K562 (cell line): Measurements from ENCODE around the gene SLC5A11. TPM values are rescaled to one million over a fixed set of nuclear protein-coding genes. Genes with fewer than 3 reads are reported as not detected.

Experiments used
- ATAC-seq: fragments of 200-7000 bp; cut with Tn5 transposase; 3 replicates; pipeline ENCODE4 v1.9.1; 2020; ENCODE audit warnings: moderate library complexity
- BruUV-seq: library from RNA; stranded (reverse); fragments of 400-500 nt; replicated peaks from 2 replicates; lab custom pipeline; 2021; lab: Mats Ljungman, UMichigan
- CTCF ChIA-PET: fragments of 300-600 bp; formaldehyde crosslinking; extraction: SDS; loops from one replicate; lab custom pipeline; 2021; ENCODE audit warnings: low intra/inter-chr PET ratio; lab: Yijun Ruan, JAX
- POLR2A ChIA-PET: fragments of 300-600, 350-650 bp; sonication (Branson Sonifier 250); formaldehyde crosslinking; extraction: SDS; loops from one replicate; lab custom pipeline; 2021; ENCODE audit warnings: antibody characterized with exemption, inconsistent platforms; lab: Yijun Ruan, JAX
- DNase-seq, 4 experiments: peaks; one replicate each; pipeline versions ENCODE4 v3.0.0 to v3.0.0-alpha.2; 2011 to 2018; ENCODE audit warnings: low spot score in 3 of 4, mixed read lengths in 3 of 4; ENCODE audit errors: extremely low read depth in 1 of 4
- FAIRE-seq: peaks from 2 replicates; lab custom pipeline; 2011; peaks lifted over from hg19 to GRCh38; lab: Jason Lieb, UNC
- H2AFZ ChIP-seq: 2 replicates; pipeline ENCODE4 v1.6.0; 2011; ENCODE audit warnings: low read depth, low read length, control low read depth, inconsistent platforms
- H3K27ac ChIP-seq: fragments of 200-600 bp; 3 replicates; pipeline ENCODE4 v1.8.0; 2011; ENCODE audit warnings: low read depth, mild to moderate bottlenecking, control low read depth, inconsistent platforms, low read length, moderate library complexity, mixed read lengths; ENCODE audit errors: extremely low read depth
- H3K27me3 ChIP-seq, 2 experiments: fragments of 300-600 bp in 1 of 2; 2 replicates in 1 of 2; 3 replicates in 1 of 2; pipeline versions ENCODE4 v1.6.0 to v1.8.0; 2011; ENCODE audit warnings: inconsistent platforms in 2 of 2, low read length in 2 of 2, mild to moderate bottlenecking in 1 of 2, mixed read lengths in 1 of 2, moderate library complexity in 1 of 2; ENCODE audit not compliant: control insufficient read depth in 2 of 2, insufficient read depth in 2 of 2
- H3K36me3 ChIP-seq: fragments of 300-600 bp; 3 replicates; pipeline ENCODE4 v1.8.0; 2011; ENCODE audit warnings: mild to moderate bottlenecking, low read length, inconsistent platforms; ENCODE audit not compliant: control insufficient read depth, insufficient read depth
- H3K4me1 ChIP-seq, 2 experiments: fragments of 200-600 bp in 1 of 2; replicated peaks in 1 of 2; 2 replicates in 1 of 2; 3 replicates in 1 of 2; pipeline versions ENCODE4 v1.5.1 to v1.8.0; 2011; ENCODE audit warnings: inconsistent platforms in 2 of 2, low read length in 2 of 2, mild to moderate bottlenecking in 1 of 2, mixed read lengths in 1 of 2, moderate library complexity in 1 of 2; ENCODE audit not compliant: control insufficient read depth in 2 of 2, insufficient read depth in 2 of 2
- H3K4me2 ChIP-seq: 2 replicates; pipeline ENCODE4 v1.6.1; 2011; ENCODE audit warnings: low read length, control low read depth, inconsistent platforms, mixed read lengths; ENCODE audit not compliant: insufficient read depth
- H3K4me3 ChIP-seq: fragments of 200-600 bp; sonication (generic), shearing (Covaris generic); 2 replicates; pipeline ENCODE4 v1.5.1; 2016; ENCODE audit warnings: control low read depth, inconsistent platforms
- H3K79me2 ChIP-seq: fragments of 200-600 bp; 3 replicates; pipeline ENCODE4 v1.8.0; 2011; ENCODE audit warnings: low read length, inconsistent platforms; ENCODE audit not compliant: control insufficient read depth, insufficient read depth
- H3K9ac ChIP-seq, 2 experiments: 2 replicates each; pipeline versions ENCODE4 v1.6.0 to v1.6.1; 2011; ENCODE audit warnings: low read depth in 2 of 2, low read length in 2 of 2, control low read depth in 1 of 2, inconsistent platforms in 1 of 2, mild to moderate bottlenecking in 1 of 2, mixed read lengths in 1 of 2; ENCODE audit not compliant: insufficient read depth in 1 of 2
- H3K9me1 ChIP-seq: one replicate; pipeline ENCODE4 v1.6.0; 2011; ENCODE audit warnings: inconsistent platforms, mild to moderate bottlenecking, low read length, moderate library complexity; ENCODE audit not compliant: control insufficient read depth, insufficient read depth
- H3K9me3 ChIP-seq: replicated peaks from 2 replicates; pipeline ENCODE4 v1.5.1; 2011; ENCODE audit warnings: low read depth, low read length, inconsistent platforms; ENCODE audit not compliant: control insufficient read depth, insufficient read depth
- H4K20me1 ChIP-seq: replicated peaks from 2 replicates; pipeline ENCODE4 v1.6.1; 2011; ENCODE audit warnings: low read length, inconsistent platforms, mixed read lengths; ENCODE audit not compliant: control insufficient read depth, insufficient read depth
- ATF2 ChIP-seq: sonication (generic); formaldehyde crosslinking; IDR thresholded peaks from 2 replicates; pipeline ENCODE4 v1.8.1; 2022; ENCODE audit warnings: missing genetic modification reagents
- CAMTA2 ChIP-seq: fragments of 250-450 bp; sonication (Bioruptor Pico); conservative IDR thresholded peaks from 2 replicates; pipeline ENCODE4 v1.5.1; 2022
- EZH2 ChIP-seq: IDR thresholded peaks from 2 replicates; pipeline ENCODE4 v1.6.1; 2012; ENCODE audit warnings: low read depth, mild to moderate bottlenecking, inconsistent platforms, low read length, borderline replicate concordance
- KDM4B ChIP-seq, 2 experiments: fragments of 450-650 bp in 1 of 2; sonication (generic) in 1 of 2; IDR thresholded peaks; 2 replicates each; pipeline ENCODE4 v1.6.1; 2016 to 2017; ENCODE audit warnings: borderline replicate concordance in 2 of 2, antibody characterized with exemption in 1 of 2, low read depth in 1 of 2, mild to moderate bottlenecking in 1 of 2
- MED1 ChIP-seq: sonication (generic); formaldehyde crosslinking; IDR thresholded peaks from 2 replicates; pipeline ENCODE4 v1.8.1; 2023; ENCODE audit warnings: missing genetic modification reagents, borderline replicate concordance
- RBM15 ChIP-seq: fragments of 200-400 bp; formaldehyde crosslinking; IDR thresholded peaks from 2 replicates; pipeline ENCODE4 v1.6.1; 2018; ENCODE audit warnings: mild to moderate bottlenecking, low read length, moderate library complexity; ENCODE audit not compliant: insufficient read depth
- SAFB ChIP-seq: fragments of 200-400 bp; formaldehyde crosslinking; IDR thresholded peaks from 2 replicates; pipeline ENCODE4 v1.6.1; 2017; ENCODE audit warnings: low read depth, low read length, borderline replicate concordance
- SRSF3 ChIP-seq: fragments of 200-400 bp; formaldehyde crosslinking; IDR thresholded peaks from 2 replicates; pipeline ENCODE4 v1.6.1; 2016; ENCODE audit warnings: mild to moderate bottlenecking, low read length, moderate library complexity; ENCODE audit not compliant: insufficient read depth
- TAF15 ChIP-seq: fragments of 200-400 bp; formaldehyde crosslinking; IDR thresholded peaks from 2 replicates; pipeline ENCODE4 v1.6.1; 2017; ENCODE audit warnings: mild to moderate bottlenecking, low read depth, low read length, moderate library complexity
- ZNF121 ChIP-seq: sonication (generic); formaldehyde crosslinking; conservative IDR thresholded peaks from 2 replicates; pipeline ENCODE4 v1.8.0; 2022; ENCODE audit warnings: missing genetic modification reagents
- ZNF318 ChIP-seq, 2 experiments: fragments of 450-650 bp; IDR thresholded peaks; 2 replicates each; pipeline ENCODE4 v1.6.1; 2016; ENCODE audit warnings: mild to moderate bottlenecking in 2 of 2, borderline replicate concordance in 1 of 2, low read depth in 1 of 2, moderate library complexity in 1 of 2
- ZNF696 ChIP-seq: fragments of 250-450 bp; sonication (Bioruptor Pico); conservative IDR thresholded peaks from 2 replicates; pipeline ENCODE4 v1.4.0; 2020; ENCODE audit warnings: mild to moderate bottlenecking, moderate library complexity
- ZSCAN29 ChIP-seq: fragments of 450-650 bp; IDR thresholded peaks from 2 replicates; pipeline ENCODE4 v1.6.1; 2017
- WGBS: fragments of 100-300 bp; shearing (Covaris generic); methylation state at CpG from one replicate; pipeline ENCODE4 v1.1.6; 2016; ENCODE audit warnings: low coverage, mixed read lengths; ENCODE audit not compliant: insufficient coverage; ENCODE audit errors: missing lambda C conversion rate; 5-methylcytosine and 5-hydroxymethylcytosine counted together
- in situ Hi-C: fragments of 300-500 bp; cut with MboI; formaldehyde crosslinking; loops from 4 replicates; pipeline ENCODE4 v1.15.0; 2018; ENCODE audit warnings: inconsistent platforms, mixed read lengths
- intact Hi-C: fragments of 100-400 bp; cut with micrococcal nuclease; formaldehyde crosslinking; loops from 2 replicates; pipeline ENCODE4 v1.14.2; 2022
- polyA plus RNA-seq, 8 experiments: library from polyadenylated mRNA; depleted of rRNA in 4 of 8; stranded (reverse) in 5 of 8; unstranded in 3 of 8; fragments of >200 nt; fragmentation: Nextera tagmentation in 2 of 8; fragmentation: Illumina TruSeq in 1 of 8; extraction: Ambion mirVana in 2 of 8; extraction: Trizol in 1 of 8; gene quantifications; 2 replicates each; pipeline versions ENCODE4 v1.2.1 to v1.2.3, GENCODE V29; 2011 to 2014; ENCODE audit warnings: inconsistent platforms in 1 of 8, missing spikeins in 1 of 8
- total RNA-seq, 7 experiments: library from RNA; depleted of rRNA in 6 of 7; stranded (reverse); fragments of >200 nt in 6 of 7; fragmentation: Illumina TruSeq in 2 of 7; extraction: Trizol in 2 of 7; gene quantifications; 2 replicates each; pipeline versions ENCODE4 v1.2.1 to v1.2.3, GENCODE V29; 2011 to 2021; ENCODE audit warnings: low replicate concordance in 1 of 7

SLC5A11 gene
- total and polyA plus RNA-seq, 9 of the 15 experiments (the other 6 are each of a cell fraction or from before 2014, with no cell fraction given) = 0.04 to 0.25 (median 0.11) TPM; not detected in 3

GRCh38 chr16:24909856-24910255 lies 64.1 kb downstream of the SLC5A11 start:
- in situ Hi-C loops (loop anchor here (10.0 kb wide), 1 partner anchor 195 kb away; no protein-coding TSS in a partner anchor), intact Hi-C loops (loop anchor here (5.0 kb wide), 1 partner anchor 197 kb away; no protein-coding TSS in a partner anchor)
- H3K4me2 ChIP-seq = no peak overlapping the region
- ATAC-seq (no peak), FAIRE-seq (no peak), DNase-seq (no peak)
- no peak overlapping the region for H2AFZ ChIP-seq
- no TSS peak for BruUV-seq
- H3K4me3 ChIP-seq = no peak overlapping the region
- ChIA-PET CTCF (no interaction called here), POLR2A (interaction anchor here (0.6 to 1.9 kb wide), 3 partner anchors 9 to 249 kb away, joined by 3 to 5 read pairs (median 4); no protein-coding TSS in a partner anchor)
- H3K79me2 ChIP-seq = no peaks in the 10 kb centered on the region
- H3K9me3 ChIP-seq = no peaks in the 10 kb centered on the region
- WGBS = 4% methylated on average over 5 of the region's 5 CpGs
- H3K9ac ChIP-seq = no peak overlapping the region
- H3K36me3 ChIP-seq = no peaks in the 10 kb centered on the region
- H4K20me1 ChIP-seq = no peaks in the 10 kb centered on the region; the same call in 1 of the 2 replicates
- peaks cover 0 to 6% of the 10 kb centered on the region in 2 experiments; a peak in 1 of 5 replicates for H3K4me1 ChIP-seq
- peaks cover 9 to 41% of the 10 kb centered on the region in 2 experiments for H3K27me3 ChIP-seq
- H3K27ac ChIP-seq = no peak overlapping the region
- H3K9me1 ChIP-seq = no peaks in the 10 kb centered on the region
- TF ChIP-seq SRSF3 (no peak), ZSCAN29 (no peak), EZH2 (no peak), MED1 (no peak), ATF2 (CRISPR knock-in tag) (no peak), CAMTA2 (CRISPR knock-in tag) (no peak), SAFB (no peak), TAF15 (no peak), KDM4B (IDR thresholded peaks at IDR 0.05; ENCODE audit: borderline replicate concordance in 2 of 2, low read depth in 1 of 2) (no peak), ZNF121 (CRISPR knock-in tag) (no peak), ZNF696 (no peak), RBM15 (no peak), ZNF318 (IDR thresholded peaks at IDR 0.05; ENCODE audit: borderline replicate concordance in 1 of 2, low read depth in 1 of 2) (no peak)
